HepG2 (cell line): ENCODE data around the gene TTC6. TPM values are rescaled to one million over a fixed set of nuclear protein-coding genes. Genes with fewer than 3 reads are reported as not detected.

Source experiments
- CHD2 ChIP-seq: IDR thresholded peaks from 2 replicates; pipeline ENCODE4 v1.6.1; 2011; ENCODE audit warnings: low read depth, low read length, improper control_type of control experiment
- CSRNP2 ChIP-seq: sonication (generic); formaldehyde crosslinking; conservative IDR thresholded peaks from 2 replicates; pipeline ENCODE4 v1.8.0; 2022; ENCODE audit warnings: low read depth, missing genetic modification reagents
- ETV6 ChIP-seq: sonication (generic); formaldehyde crosslinking; conservative IDR thresholded peaks from 2 replicates; pipeline ENCODE4 v1.4.0; 2020; ENCODE audit warnings: missing genetic modification reagents
- FOXA3 ChIP-seq: IDR thresholded peaks from 2 replicates; pipeline ENCODE4 v1.6.1; 2016; ENCODE audit warnings: missing genetic modification reagents, missing compliant biosample characterization
- HOXA5 ChIP-seq: sonication (generic); formaldehyde crosslinking; IDR thresholded peaks from 2 replicates; pipeline ENCODE4 v1.4.0; 2020; ENCODE audit warnings: missing genetic modification reagents
- LBX2 ChIP-seq: sonication (generic); formaldehyde crosslinking; IDR thresholded peaks from 2 replicates; pipeline ENCODE4 v1.5.0; 2020; ENCODE audit warnings: missing genetic modification reagents, mild to moderate bottlenecking, borderline replicate concordance
- MTA3 ChIP-seq: sonication (generic); formaldehyde crosslinking; IDR thresholded peaks from 2 replicates; pipeline ENCODE4 v1.4.0; 2020; ENCODE audit warnings: missing genetic modification reagents
- PHF5A ChIP-seq: IDR thresholded peaks from one replicate; pipeline ENCODE4 v1.6.1; 2018; ENCODE audit warnings: low read depth, missing genetic modification reagents; ENCODE audit not compliant: unreplicated experiment
- PLRG1 ChIP-seq: fragments of 450-650 bp; conservative IDR thresholded peaks from 2 replicates; pipeline ENCODE4 v1.6.1; 2016
- RERE ChIP-seq: IDR thresholded peaks from 2 replicates; pipeline ENCODE4 v1.6.1; 2016; ENCODE audit warnings: low read depth, missing genetic modification reagents, missing compliant biosample characterization
- SSRP1 ChIP-seq: IDR thresholded peaks from 2 replicates; pipeline ENCODE4 v1.6.1; 2016; ENCODE audit warnings: control low read depth
- TGIF2 ChIP-seq: IDR thresholded peaks from 2 replicates; pipeline ENCODE4 v1.6.1; 2016; ENCODE audit warnings: control low read depth, missing compliant biosample characterization
- TP53 ChIP-seq: sonication (generic); formaldehyde crosslinking; conservative IDR thresholded peaks from 2 replicates; pipeline ENCODE4 v1.4.0; 2020; ENCODE audit warnings: missing genetic modification reagents
- ZBTB7A ChIP-seq: sonication (generic); formaldehyde crosslinking; IDR thresholded peaks from 2 replicates; pipeline ENCODE4 v1.8.0; 2022; ENCODE audit warnings: mild to moderate bottlenecking, missing genetic modification reagents
- ZNF20 ChIP-seq: sonication (generic); formaldehyde crosslinking; IDR thresholded peaks from 2 replicates; pipeline ENCODE4 v1.4.0; 2020; ENCODE audit warnings: mild to moderate bottlenecking, moderate library complexity, missing genetic modification reagents
- ZNF329 ChIP-seq: sonication (generic); formaldehyde crosslinking; IDR thresholded peaks from 2 replicates; pipeline ENCODE4 v1.9.0; 2021; ENCODE audit warnings: low read depth, mild to moderate bottlenecking, missing genetic modification reagents
- ZNF512 ChIP-seq: sonication (generic); formaldehyde crosslinking; IDR thresholded peaks from 2 replicates; pipeline ENCODE4 v1.4.0; 2020; ENCODE audit warnings: mild to moderate bottlenecking, missing genetic modification reagents
- ZNF564 ChIP-seq: sonication (generic); formaldehyde crosslinking; IDR thresholded peaks from 2 replicates; pipeline ENCODE4 v1.8.1; 2023; ENCODE audit warnings: mild to moderate bottlenecking, missing genetic modification reagents
- ZNF737 ChIP-seq: sonication (generic); formaldehyde crosslinking; IDR thresholded peaks from 2 replicates; pipeline ENCODE4 v1.5.0; 2020; ENCODE audit warnings: missing genetic modification reagents, mild to moderate bottlenecking, borderline replicate concordance
- ZSCAN22 ChIP-seq: sonication (generic); formaldehyde crosslinking; IDR thresholded peaks from 2 replicates; pipeline ENCODE4 v1.4.0; 2020; ENCODE audit warnings: mild to moderate bottlenecking, missing genetic modification reagents
- polyA plus RNA-seq, 8 experiments: library from polyadenylated mRNA; depleted of rRNA in 3 of 8; stranded (reverse) in 7 of 8; unstranded in 1 of 8; fragments of >200 nt; fragmentation: Illumina TruSeq in 4 of 8; extraction: Trizol in 4 of 8; gene quantifications; 2 replicates each; pipeline versions ENCODE4 v1.2.1 to v1.2.3, GENCODE V29; 2011 to 2016; ENCODE audit warnings: low read depth in 4 of 8, missing spikeins in 1 of 8, mixed read lengths in 1 of 8; ENCODE audit not compliant: insufficient read depth in 1 of 8
- total RNA-seq, 5 experiments: library from RNA; depleted of rRNA; stranded (reverse); fragments of >200 nt; fragmentation: Illumina TruSeq; extraction: Trizol; gene quantifications; 2 replicates each; pipeline ENCODE4 v1.2.3, GENCODE V29; 2016; ENCODE audit warnings: low read depth in 1 of 5

The TTC6 gene
- total and polyA plus RNA-seq, 2 of the 13 experiments (the other 11 are each of a cell fraction or from before 2014, with no cell fraction given): 9.3 to 27.4 TPM

- TF ChIP-seq ZNF564 (no peak; the same call in 1 of the 2 replicates), ZNF512 (CRISPR knock-in tag) (no peak), RERE (CRISPR knock-in tag) (no peak), HOXA5 (CRISPR knock-in tag) (peak; percentile 83), MTA3 (CRISPR knock-in tag) (no peak), CSRNP2 (CRISPR knock-in tag) (no peak), ETV6 (CRISPR knock-in tag) (peak; percentile 30), SSRP1 (no peak), ZNF20 (CRISPR knock-in tag) (peak; percentile 99), ZBTB7A (CRISPR knock-in tag) (peak; percentile 19), ZNF737 (CRISPR knock-in tag) (no peak; the same call in 1 of the 2 replicates), PHF5A (CRISPR knock-in tag) (no peak), CHD2 (peak; percentile 46; the same call in 1 of the 2 replicates), FOXA3 (CRISPR knock-in tag) (peak; percentile 55; the same call in 1 of the 2 replicates), PLRG1 (no peak), ZSCAN22 (CRISPR knock-in tag) (no peak), TP53 (0 out of 2 replicates have a peak, but pooled peaks have one; percentile 34), ZNF329 (peak; percentile 78), TGIF2 (CRISPR knock-in tag) (0 out of 2 replicates have a peak, but pooled peaks have one; percentile 20), LBX2 (CRISPR knock-in tag) (no peak; the same call in 1 of the 2 replicates)
These were observed at the start of gene TTC6, which contains the start of gene FOXA1 (continued) for GRCh38 chr14:37594971-37595808.
